Mononuclear cell (primary cell): Measurements from ENCODE around the gene PEX3. TPM values are rescaled to one million over a fixed set of nuclear protein-coding genes. Genes with fewer than 3 reads are reported as not detected.
"Not testable (repeated sequence)": the region's sequence is repeated elsewhere in the genome, so short reads cannot be mapped to it uniquely, and the experiment has no call there.

ENCODE experiments used
- H3K27me3 ChIP-seq: 2 replicates; pipeline ENCODE4 v1.6.0; 2011; ENCODE audit warnings: low read length, control low read depth; ENCODE audit not compliant: insufficient read depth
- H3K4me1 ChIP-seq: 2 replicates; pipeline ENCODE4 v1.5.1; 2011; ENCODE audit warnings: mild to moderate bottlenecking, low read length, control low read depth; ENCODE audit not compliant: insufficient read depth
- H3K4me3 ChIP-seq: 2 replicates; pipeline ENCODE4 v1.5.1; 2011; ENCODE audit warnings: mild to moderate bottlenecking, low read length, moderate library complexity
- H3K9me3 ChIP-seq: 2 replicates; pipeline ENCODE4 v1.5.1; 2011; ENCODE audit warnings: low read depth, mild to moderate bottlenecking, control low read depth, low read length
- total RNA-seq: library from RNA; depleted of rRNA; stranded (reverse); fragments of >200 nt; gene quantifications from one replicate; pipeline ENCODE4 v1.2.3, GENCODE V29; 2012

Gene PEX3
- total RNA-seq, 1 donor = 10.5 TPM

- not testable (repeated sequence) for H3K4me3 ChIP-seq, H3K27me3 ChIP-seq, H3K9me3 ChIP-seq
- peaks cover 26% of the 10 kb centered on the region for H3K4me1 ChIP-seq
Observed at GRCh38 chr6:143510326-143510725, 59.7 kb downstream of the PEX3 start.

GRCh38 chr6:143510991-143511891 is 60.6 kb downstream of the PEX3 start, which contains the start of gene FUCA2:
TSS of gene FUCA2 (minus strand) at chr6:143511720. CDS start at chr6:143511634, 86 bp downstream.
- H3K27me3 ChIP-seq = no peaks in the 10 kb centered on the region
- no peaks in the 10 kb centered on the region for H3K9me3 ChIP-seq
- H3K4me1 ChIP-seq = peaks cover 26% of the 10 kb centered on the region
- H3K4me3 ChIP-seq = peak within 1 kb of the TSS; percentile 70

GRCh38 chr6:143513410-143513809 is 62.8 kb downstream of the PEX3 start:
- Histone ChIP-seq H3K9me3 (no peaks in the 10 kb centered on the region), H3K27me3 (no peaks in the 10 kb centered on the region), H3K4me3 (no peak overlapping the region), H3K4me1 (peaks cover 37% of the 10 kb centered on the region)

GRCh38 chr6:143515061-143515760 is 64.6 kb downstream of the PEX3 start:
- H3K4me1 ChIP-seq = peaks cover 33% of the 10 kb centered on the region
- H3K4me3 ChIP-seq = no peak overlapping the region
- no peaks in the 10 kb centered on the region for H3K27me3 ChIP-seq
- H3K9me3 ChIP-seq = no peaks in the 10 kb centered on the region

- H3K4me1 ChIP-seq = peaks cover 27% of the 10 kb centered on the region
- no peak overlapping the region for H3K4me3 ChIP-seq
- no peaks in the 10 kb centered on the region for H3K27me3 ChIP-seq
- no peaks in the 10 kb centered on the region for H3K9me3 ChIP-seq
Observed at GRCh38 chr6:143515766-143516355, 65.3 kb downstream of the PEX3 start.

GRCh38 chr6:143516690-143517446 is 66.3 kb downstream of the PEX3 start:
- no peaks in the 10 kb centered on the region for H3K9me3 ChIP-seq
- H3K27me3 ChIP-seq = no peaks in the 10 kb centered on the region
- no peak overlapping the region for H3K4me3 ChIP-seq
- peaks cover 21% of the 10 kb centered on the region for H3K4me1 ChIP-seq

GRCh38 chr6:143517447-143517773 is 66.8 kb downstream of the PEX3 start:
- peaks cover 18% of the 10 kb centered on the region for H3K4me1 ChIP-seq
- no peaks in the 10 kb centered on the region for H3K9me3 ChIP-seq
- no peak overlapping the region for H3K4me3 ChIP-seq
- H3K27me3 ChIP-seq = no peaks in the 10 kb centered on the region

- Histone ChIP-seq H3K27me3 (no peaks in the 10 kb centered on the region), H3K9me3 (no peaks in the 10 kb centered on the region), H3K4me1 (peaks cover 23% of the 10 kb centered on the region), H3K4me3 (no peak overlapping the region)
Observed at GRCh38 chr6:143522039-143522600, 71.5 kb downstream of the PEX3 start.

- Histone ChIP-seq H3K4me3 (no peak overlapping the region), H3K9me3 (no peaks in the 10 kb centered on the region), H3K27me3 (no peaks in the 10 kb centered on the region), H3K4me1 (peaks cover 34% of the 10 kb centered on the region)
Observed at GRCh38 chr6:143525356-143525755, 74.8 kb downstream of the PEX3 start.

- Histone ChIP-seq H3K27me3 (no peaks in the 10 kb centered on the region), H3K4me1 (peaks cover 34% of the 10 kb centered on the region), H3K4me3 (no peak overlapping the region), H3K9me3 (no peaks in the 10 kb centered on the region)
Observed at GRCh38 chr6:143527677-143528076, 77.1 kb downstream of the PEX3 start.

- Histone ChIP-seq H3K4me3 (no peak overlapping the region), H3K27me3 (no peaks in the 10 kb centered on the region), H3K9me3 (no peaks in the 10 kb centered on the region), H3K4me1 (peaks cover 34% of the 10 kb centered on the region)
Observed at GRCh38 chr6:143528164-143528811, 77.7 kb downstream of the PEX3 start.

GRCh38 chr6:143529095-143529494 is 78.5 kb downstream of the PEX3 start:
- no peak overlapping the region for H3K4me3 ChIP-seq
- H3K9me3 ChIP-seq = no peaks in the 10 kb centered on the region
- H3K4me1 ChIP-seq = peaks cover 34% of the 10 kb centered on the region
- H3K27me3 ChIP-seq = no peaks in the 10 kb centered on the region

- no peak overlapping the region for H3K4me3 ChIP-seq
- peaks cover 27% of the 10 kb centered on the region for H3K4me1 ChIP-seq
- H3K27me3 ChIP-seq = no peaks in the 10 kb centered on the region
- no peaks in the 10 kb centered on the region for H3K9me3 ChIP-seq
Observed at GRCh38 chr6:143531720-143532499, 81.3 kb downstream of the PEX3 start.
